Neural cell (in vitro differentiated cells): Measurements from ENCODE around the gene SOAT1.
"Not testable (repeated sequence)": the region's sequence is repeated elsewhere in the genome, so short reads cannot be mapped to it uniquely, and the experiment has no call there.

Source experiments
- EP300 ChIP-seq: fragments of 450-650 bp; conservative IDR thresholded peaks from 2 replicates; pipeline ENCODE4 v1.6.1; 2014; ENCODE audit warnings: antibody characterized with exemption, mild to moderate bottlenecking, moderate library complexity; ENCODE audit not compliant: poor library complexity, severe bottlenecking
- EZH2 ChIP-seq: fragments of 200-600, 300-800 bp; shearing (Covaris generic), sonication (generic); IDR thresholded peaks from 2 replicates; pipeline ENCODE4 v1.6.1; 2014; ENCODE audit warnings: antibody characterized with exemption, low read length, borderline replicate concordance, mild to moderate bottlenecking; ENCODE audit not compliant: insufficient read depth, poor library complexity, severe bottlenecking
- MXI1 ChIP-seq: fragments of 450-650 bp; conservative IDR thresholded peaks from 2 replicates; pipeline ENCODE4 v1.6.1; 2014; ENCODE audit warnings: antibody characterized with exemption, mild to moderate bottlenecking; ENCODE audit not compliant: poor library complexity, severe bottlenecking
- POLR2AphosphoS5 ChIP-seq: IDR thresholded peaks from 2 replicates; pipeline ENCODE4 v1.6.1; 2012
- RAD21 ChIP-seq: fragments of 450-650 bp; conservative IDR thresholded peaks from 2 replicates; pipeline ENCODE4 v1.6.1; 2014; ENCODE audit warnings: antibody characterized with exemption, mild to moderate bottlenecking, moderate library complexity
- SMC3 ChIP-seq: fragments of 450-650 bp; conservative IDR thresholded peaks from 2 replicates; pipeline ENCODE4 v1.6.1; 2014; ENCODE audit warnings: antibody characterized with exemption, mild to moderate bottlenecking, moderate library complexity; ENCODE audit not compliant: poor library complexity
- TAF1 ChIP-seq: IDR thresholded peaks from 2 replicates; pipeline ENCODE4 v1.6.1; 2012; ENCODE audit warnings: low read depth
- TF ChIP-seq, protein P1 (sequence below): fragments of 450-650 bp; IDR thresholded peaks from 2 replicates; pipeline ENCODE4 v1.5.1; 2014; ENCODE audit warnings: antibody characterized with exemption, mild to moderate bottlenecking, moderate library complexity; ENCODE audit not compliant: poor library complexity, severe bottlenecking
- TF ChIP-seq, protein P2 (sequence below): IDR thresholded peaks from 2 replicates; pipeline ENCODE4 v1.6.1; 2012; ENCODE audit warnings: borderline replicate concordance

GRCh38 chr1:179245426-179245825 lies 48.2 kb upstream of the SOAT1 start:
- not testable (repeated sequence) for TF ChIP-seq RAD21, EP300, TAF1, POLR2AphosphoS5, EZH2, MXI1, SMC3
- TF ChIP-seq, protein P1, sequence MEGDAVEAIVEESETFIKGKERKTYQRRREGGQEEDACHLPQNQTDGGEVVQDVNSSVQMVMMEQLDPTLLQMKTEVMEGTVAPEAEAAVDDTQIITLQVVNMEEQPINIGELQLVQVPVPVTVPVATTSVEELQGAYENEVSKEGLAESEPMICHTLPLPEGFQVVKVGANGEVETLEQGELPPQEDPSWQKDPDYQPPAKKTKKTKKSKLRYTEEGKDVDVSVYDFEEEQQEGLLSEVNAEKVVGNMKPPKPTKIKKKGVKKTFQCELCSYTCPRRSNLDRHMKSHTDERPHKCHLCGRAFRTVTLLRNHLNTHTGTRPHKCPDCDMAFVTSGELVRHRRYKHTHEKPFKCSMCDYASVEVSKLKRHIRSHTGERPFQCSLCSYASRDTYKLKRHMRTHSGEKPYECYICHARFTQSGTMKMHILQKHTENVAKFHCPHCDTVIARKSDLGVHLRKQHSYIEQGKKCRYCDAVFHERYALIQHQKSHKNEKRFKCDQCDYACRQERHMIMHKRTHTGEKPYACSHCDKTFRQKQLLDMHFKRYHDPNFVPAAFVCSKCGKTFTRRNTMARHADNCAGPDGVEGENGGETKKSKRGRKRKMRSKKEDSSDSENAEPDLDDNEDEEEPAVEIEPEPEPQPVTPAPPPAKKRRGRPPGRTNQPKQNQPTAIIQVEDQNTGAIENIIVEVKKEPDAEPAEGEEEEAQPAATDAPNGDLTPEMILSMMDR: not testable (repeated sequence)
- TF ChIP-seq, protein P2, sequence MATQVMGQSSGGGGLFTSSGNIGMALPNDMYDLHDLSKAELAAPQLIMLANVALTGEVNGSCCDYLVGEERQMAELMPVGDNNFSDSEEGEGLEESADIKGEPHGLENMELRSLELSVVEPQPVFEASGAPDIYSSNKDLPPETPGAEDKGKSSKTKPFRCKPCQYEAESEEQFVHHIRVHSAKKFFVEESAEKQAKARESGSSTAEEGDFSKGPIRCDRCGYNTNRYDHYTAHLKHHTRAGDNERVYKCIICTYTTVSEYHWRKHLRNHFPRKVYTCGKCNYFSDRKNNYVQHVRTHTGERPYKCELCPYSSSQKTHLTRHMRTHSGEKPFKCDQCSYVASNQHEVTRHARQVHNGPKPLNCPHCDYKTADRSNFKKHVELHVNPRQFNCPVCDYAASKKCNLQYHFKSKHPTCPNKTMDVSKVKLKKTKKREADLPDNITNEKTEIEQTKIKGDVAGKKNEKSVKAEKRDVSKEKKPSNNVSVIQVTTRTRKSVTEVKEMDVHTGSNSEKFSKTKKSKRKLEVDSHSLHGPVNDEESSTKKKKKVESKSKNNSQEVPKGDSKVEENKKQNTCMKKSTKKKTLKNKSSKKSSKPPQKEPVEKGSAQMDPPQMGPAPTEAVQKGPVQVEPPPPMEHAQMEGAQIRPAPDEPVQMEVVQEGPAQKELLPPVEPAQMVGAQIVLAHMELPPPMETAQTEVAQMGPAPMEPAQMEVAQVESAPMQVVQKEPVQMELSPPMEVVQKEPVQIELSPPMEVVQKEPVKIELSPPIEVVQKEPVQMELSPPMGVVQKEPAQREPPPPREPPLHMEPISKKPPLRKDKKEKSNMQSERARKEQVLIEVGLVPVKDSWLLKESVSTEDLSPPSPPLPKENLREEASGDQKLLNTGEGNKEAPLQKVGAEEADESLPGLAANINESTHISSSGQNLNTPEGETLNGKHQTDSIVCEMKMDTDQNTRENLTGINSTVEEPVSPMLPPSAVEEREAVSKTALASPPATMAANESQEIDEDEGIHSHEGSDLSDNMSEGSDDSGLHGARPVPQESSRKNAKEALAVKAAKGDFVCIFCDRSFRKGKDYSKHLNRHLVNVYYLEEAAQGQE: not testable (repeated sequence)
